GM12878 (cell line): ENCODE results near the gene TUBA1B. TPM values are rescaled to one million over a fixed set of nuclear protein-coding genes. Genes with fewer than 3 reads are reported as not detected.

Experiments used
- ATF7 ChIP-seq: fragments of 450-650 bp; IDR thresholded peaks from 2 replicates; pipeline ENCODE4 v1.6.1; 2016; ENCODE audit warnings: low read depth, mild to moderate bottlenecking
- CBFB ChIP-seq: IDR thresholded peaks from 2 replicates; pipeline ENCODE4 v1.6.1; 2016; ENCODE audit warnings: antibody characterized with exemption, low read depth
- DPF2 ChIP-seq: fragments of 450-650 bp; IDR thresholded peaks from 2 replicates; pipeline ENCODE4 v1.6.1; 2017; ENCODE audit warnings: mild to moderate bottlenecking
- FOXM1 ChIP-seq: IDR thresholded peaks from 2 replicates; pipeline ENCODE4 v1.6.1; 2012; ENCODE audit warnings: low read depth, mild to moderate bottlenecking, inconsistent platforms, low read length, moderate library complexity
- KDM1A ChIP-seq: fragments of 200-600 bp; sonication (generic); IDR thresholded peaks from 2 replicates; pipeline ENCODE4 v1.6.1; 2016; ENCODE audit warnings: borderline replicate concordance
- NBN ChIP-seq: fragments of 450-650 bp; IDR thresholded peaks from 2 replicates; pipeline ENCODE4 v1.6.1; 2016
- PML ChIP-seq: IDR thresholded peaks from 2 replicates; pipeline ENCODE4 v1.6.1; 2012; ENCODE audit warnings: low read length, inconsistent platforms
- POLR2AphosphoS5 ChIP-seq: IDR thresholded peaks from 2 replicates; pipeline ENCODE4 v1.6.1; 2011; ENCODE audit warnings: mild to moderate bottlenecking, low read length, inconsistent platforms
- POU2F2 ChIP-seq: IDR thresholded peaks from 3 replicates; pipeline ENCODE4 v1.6.1; 2011; ENCODE audit warnings: low read depth, mild to moderate bottlenecking, low read length, borderline replicate concordance
- SMAD5 ChIP-seq: IDR thresholded peaks from 2 replicates; pipeline ENCODE4 v1.6.1; 2016; ENCODE audit warnings: antibody characterized with exemption, low read depth
- WRNIP1 ChIP-seq: IDR thresholded peaks from 2 replicates; pipeline ENCODE4 v1.6.1; 2011; ENCODE audit warnings: low read depth, low read length, improper control_type of control experiment, borderline replicate concordance
- ZBED1 ChIP-seq: IDR thresholded peaks from 2 replicates; pipeline ENCODE4 v1.6.1; 2016; ENCODE audit warnings: borderline replicate concordance
- ZNF274 ChIP-seq: IDR thresholded peaks from one replicate; pipeline ENCODE4 v1.8.0; 2011; ENCODE audit not compliant: insufficient read length, insufficient read depth
- ZSCAN29 ChIP-seq: fragments of 450-650 bp; IDR thresholded peaks from 2 replicates; pipeline ENCODE4 v1.6.1; 2017; ENCODE audit warnings: mild to moderate bottlenecking, moderate library complexity
- polyA plus RNA-seq, 11 experiments: library from polyadenylated mRNA; depleted of rRNA in 4 of 11; unstranded in 6 of 11; stranded (reverse) in 5 of 11; fragments of >200 nt; fragmentation: Nextera tagmentation in 4 of 11; fragmentation: Illumina TruSeq in 1 of 11; extraction: Ambion mirVana in 4 of 11; extraction: Trizol in 1 of 11; gene quantifications; 1 replicate in 1 of 11; 2 replicates in 10 of 11; pipeline versions ENCODE4 v1.2.1 to v1.2.3, GENCODE V29; 2011 to 2016; ENCODE audit warnings: inconsistent platforms in 2 of 11, missing spikeins in 2 of 11, low read depth in 1 of 11
- total RNA-seq, 4 experiments: library from RNA; depleted of rRNA in 3 of 4; stranded (reverse); fragments of >200 nt in 3 of 4; fragmentation: Illumina TruSeq in 1 of 4; extraction: Trizol in 1 of 4; gene quantifications; 2 replicates each; pipeline versions ENCODE4 v1.2.1 to v1.2.3, GENCODE V29; 2013 to 2021
- TF ChIP-seq, protein P1 (sequence below): fragments of 450-650 bp; formaldehyde crosslinking; IDR thresholded peaks from 2 replicates; pipeline ENCODE4 v1.4.0; 2020; ENCODE audit warnings: mild to moderate bottlenecking, moderate library complexity
- TF ChIP-seq, protein P2 (sequence below): IDR thresholded peaks from 2 replicates; pipeline ENCODE4 v1.6.1; 2012; ENCODE audit warnings: low read depth, low read length, improper control_type of control experiment

Gene TUBA1B
- total and polyA plus RNA-seq, 10 of the 15 experiments (the other 5 are each of a cell fraction or from before 2014, with no cell fraction given), result 2,328 to 4,712 (median 3,552) TPM

DNA sequence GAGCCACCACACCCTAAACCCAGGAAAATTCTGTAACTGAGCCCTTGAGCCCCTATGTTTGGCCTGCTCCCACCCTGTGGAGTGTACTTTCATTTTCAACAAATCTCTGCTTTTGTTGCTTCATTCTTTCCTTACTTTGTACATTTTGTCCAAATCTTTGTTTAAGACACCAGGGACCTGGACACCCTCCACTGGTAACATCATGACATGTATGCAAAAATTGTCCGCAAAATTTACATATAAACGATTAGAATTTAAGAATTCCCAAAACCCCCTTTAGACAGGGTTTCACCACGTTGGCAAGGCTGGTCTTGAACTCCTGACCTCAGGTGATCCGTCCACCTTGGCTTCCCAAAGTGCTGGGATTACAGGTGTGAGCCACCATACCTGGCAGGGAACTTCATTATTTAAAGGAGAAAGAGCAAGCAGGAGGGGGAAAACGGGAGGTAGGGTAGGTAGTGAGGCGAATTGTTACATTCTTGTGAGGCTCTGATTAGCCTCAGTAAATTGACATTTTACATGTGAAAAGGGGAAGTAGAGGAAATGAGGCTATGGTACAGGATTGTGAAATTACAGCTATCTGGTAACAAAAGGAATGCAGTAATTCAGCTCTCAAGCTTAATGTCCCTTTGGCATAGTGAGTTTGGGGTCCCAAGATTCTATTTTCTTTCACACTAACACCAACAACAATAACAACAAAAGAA, 30.0 kb upstream of the TUBA1B start (continued):
- TF ChIP-seq, protein P1, sequence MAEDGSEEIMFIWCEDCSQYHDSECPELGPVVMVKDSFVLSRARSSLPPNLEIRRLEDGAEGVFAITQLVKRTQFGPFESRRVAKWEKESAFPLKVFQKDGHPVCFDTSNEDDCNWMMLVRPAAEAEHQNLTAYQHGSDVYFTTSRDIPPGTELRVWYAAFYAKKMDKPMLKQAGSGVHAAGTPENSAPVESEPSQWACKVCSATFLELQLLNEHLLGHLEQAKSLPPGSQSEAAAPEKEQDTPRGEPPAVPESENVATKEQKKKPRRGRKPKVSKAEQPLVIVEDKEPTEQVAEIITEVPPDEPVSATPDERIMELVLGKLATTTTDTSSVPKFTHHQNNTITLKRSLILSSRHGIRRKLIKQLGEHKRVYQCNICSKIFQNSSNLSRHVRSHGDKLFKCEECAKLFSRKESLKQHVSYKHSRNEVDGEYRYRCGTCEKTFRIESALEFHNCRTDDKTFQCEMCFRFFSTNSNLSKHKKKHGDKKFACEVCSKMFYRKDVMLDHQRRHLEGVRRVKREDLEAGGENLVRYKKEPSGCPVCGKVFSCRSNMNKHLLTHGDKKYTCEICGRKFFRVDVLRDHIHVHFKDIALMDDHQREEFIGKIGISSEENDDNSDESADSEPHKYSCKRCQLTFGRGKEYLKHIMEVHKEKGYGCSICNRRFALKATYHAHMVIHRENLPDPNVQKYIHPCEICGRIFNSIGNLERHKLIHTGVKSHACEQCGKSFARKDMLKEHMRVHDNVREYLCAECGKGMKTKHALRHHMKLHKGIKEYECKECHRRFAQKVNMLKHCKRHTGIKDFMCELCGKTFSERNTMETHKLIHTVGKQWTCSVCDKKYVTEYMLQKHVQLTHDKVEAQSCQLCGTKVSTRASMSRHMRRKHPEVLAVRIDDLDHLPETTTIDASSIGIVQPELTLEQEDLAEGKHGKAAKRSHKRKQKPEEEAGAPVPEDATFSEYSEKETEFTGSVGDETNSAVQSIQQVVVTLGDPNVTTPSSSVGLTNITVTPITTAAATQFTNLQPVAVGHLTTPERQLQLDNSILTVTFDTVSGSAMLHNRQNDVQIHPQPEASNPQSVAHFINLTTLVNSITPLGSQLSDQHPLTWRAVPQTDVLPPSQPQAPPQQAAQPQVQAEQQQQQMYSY, result peak; percentile 64; the same call in 1 of the 2 replicates
- TF ChIP-seq PML (peak; percentile 91), WRNIP1 (no peak), POU2F2 (peak; percentile 31; the same call in 1 of the 3 replicates), POLR2AphosphoS5 (peak; percentile 65), ZBED1 (peak; percentile 94), KDM1A (no peak), FOXM1 (no peak), ZSCAN29 (no peak), DPF2 (no peak), ATF7 (no peak), CBFB (0 out of 2 replicates have a peak, but pooled peaks have one; percentile 41), NBN (no peak), SMAD5 (peak; percentile 69), ZNF274 (no peak)
- TF ChIP-seq, protein P2, sequence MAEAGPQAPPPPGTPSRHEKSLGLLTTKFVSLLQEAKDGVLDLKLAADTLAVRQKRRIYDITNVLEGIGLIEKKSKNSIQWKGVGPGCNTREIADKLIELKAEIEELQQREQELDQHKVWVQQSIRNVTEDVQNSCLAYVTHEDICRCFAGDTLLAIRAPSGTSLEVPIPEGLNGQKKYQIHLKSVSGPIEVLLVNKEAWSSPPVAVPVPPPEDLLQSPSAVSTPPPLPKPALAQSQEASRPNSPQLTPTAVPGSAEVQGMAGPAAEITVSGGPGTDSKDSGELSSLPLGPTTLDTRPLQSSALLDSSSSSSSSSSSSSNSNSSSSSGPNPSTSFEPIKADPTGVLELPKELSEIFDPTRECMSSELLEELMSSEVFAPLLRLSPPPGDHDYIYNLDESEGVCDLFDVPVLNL, result no peak
